DND-41 (cell line): Measurements from ENCODE around the gene OR5H6.

Experiments
- ATAC-seq: fragments of 200-7000 bp; cut with Tn5 transposase; 3 replicates; pipeline ENCODE4 v1.9.1; 2021; ENCODE audit warnings: low read depth; ENCODE audit not compliant: insufficient read depth
- DNase-seq: peaks from one replicate; pipeline ENCODE4 v3.0.0-alpha.2; 2020
- H2AFZ ChIP-seq: 2 replicates; pipeline ENCODE4 v1.6.0; 2012; ENCODE audit warnings: low read depth, low read length
- H3K27ac ChIP-seq: 2 replicates; pipeline ENCODE4 v1.5.1; 2012; ENCODE audit warnings: low read length, inconsistent platforms
- H3K27me3 ChIP-seq: fragments of 200-600 bp; sonication (generic); 2 replicates; pipeline ENCODE4 v1.6.0; 2012; ENCODE audit warnings: low read length, mild to moderate bottlenecking, inconsistent platforms; ENCODE audit not compliant: insufficient read depth, poor library complexity
- H3K36me3 ChIP-seq: 2 replicates; pipeline ENCODE4 v1.5.1; 2012; ENCODE audit warnings: low read length, inconsistent platforms; ENCODE audit not compliant: insufficient read depth
- H3K4me1 ChIP-seq: 2 replicates; pipeline ENCODE4 v1.5.1; 2012; ENCODE audit warnings: mild to moderate bottlenecking, low read length; ENCODE audit not compliant: insufficient read depth
- H3K4me2 ChIP-seq: 2 replicates; pipeline ENCODE4 v1.6.0; 2012; ENCODE audit warnings: mild to moderate bottlenecking, moderate library complexity, low read length, inconsistent platforms; ENCODE audit not compliant: insufficient read depth
- H3K4me3 ChIP-seq, 2 experiments: fragments of 200-600 bp in 1 of 2; shearing (Covaris generic) in 1 of 2; 2 replicates each; pipeline ENCODE4 v1.5.1; 2012 to 2016; ENCODE audit warnings: inconsistent platforms in 2 of 2, low read length in 2 of 2, mild to moderate bottlenecking in 2 of 2, low read depth in 1 of 2, moderate library complexity in 1 of 2
- H3K79me2 ChIP-seq: 2 replicates; pipeline ENCODE4 v1.6.0; 2012; ENCODE audit warnings: low read length, inconsistent platforms; ENCODE audit not compliant: insufficient read depth
- H3K9ac ChIP-seq: 2 replicates; pipeline ENCODE4 v1.6.0; 2012; ENCODE audit warnings: low read depth, mild to moderate bottlenecking, inconsistent platforms, low read length, moderate library complexity
- H3K9me3 ChIP-seq: 2 replicates; pipeline ENCODE4 v1.5.1; 2012; ENCODE audit warnings: low read length, moderate library complexity, mild to moderate bottlenecking, inconsistent platforms; ENCODE audit not compliant: insufficient read depth, severe bottlenecking
- H4K20me1 ChIP-seq: 2 replicates; pipeline ENCODE4 v1.6.0; 2012; ENCODE audit warnings: low read length; ENCODE audit not compliant: insufficient read depth
- EZH2 ChIP-seq: IDR thresholded peaks from 3 replicates; pipeline ENCODE4 v1.6.1; 2012; ENCODE audit warnings: borderline replicate concordance, low read depth, mild to moderate bottlenecking, moderate library complexity, low read length, inconsistent platforms; ENCODE audit not compliant: severe bottlenecking
- TF ChIP-seq, protein P1 (sequence below): IDR thresholded peaks from 2 replicates; pipeline ENCODE4 v1.5.1; 2012; ENCODE audit warnings: borderline replicate concordance, low read length, moderate library complexity, mild to moderate bottlenecking; ENCODE audit not compliant: poor library complexity, severe bottlenecking; ENCODE audit errors: extremely low read depth

The OR5H6 gene

DNA sequence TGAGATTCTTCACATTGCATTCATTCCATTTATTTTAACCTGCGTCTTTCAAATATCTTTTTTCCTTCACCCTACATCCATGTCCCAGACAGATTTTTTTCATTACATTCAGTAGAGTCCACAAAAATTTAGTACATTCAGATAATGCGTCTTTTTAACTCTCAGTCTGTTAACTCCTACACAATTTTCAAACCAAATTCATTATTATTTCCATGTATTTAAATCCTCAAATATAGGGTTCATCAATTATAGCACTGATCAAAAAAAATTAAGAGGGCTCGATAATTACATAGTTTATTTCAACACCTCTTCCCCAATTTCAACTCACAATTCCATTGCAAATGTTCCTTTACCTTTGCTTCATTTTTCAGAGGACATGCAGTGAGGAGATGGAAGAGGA is at the start of gene OR5H6:
Gene OR5H6, plus strand, starts transcription at position 301 of the 400 bp plus-strand sequence. Its CDS starts 89 bp downstream, at position 390.
- no peak within 1 kb of the TSS for H3K4me2 ChIP-seq
- TF ChIP-seq, protein P1, sequence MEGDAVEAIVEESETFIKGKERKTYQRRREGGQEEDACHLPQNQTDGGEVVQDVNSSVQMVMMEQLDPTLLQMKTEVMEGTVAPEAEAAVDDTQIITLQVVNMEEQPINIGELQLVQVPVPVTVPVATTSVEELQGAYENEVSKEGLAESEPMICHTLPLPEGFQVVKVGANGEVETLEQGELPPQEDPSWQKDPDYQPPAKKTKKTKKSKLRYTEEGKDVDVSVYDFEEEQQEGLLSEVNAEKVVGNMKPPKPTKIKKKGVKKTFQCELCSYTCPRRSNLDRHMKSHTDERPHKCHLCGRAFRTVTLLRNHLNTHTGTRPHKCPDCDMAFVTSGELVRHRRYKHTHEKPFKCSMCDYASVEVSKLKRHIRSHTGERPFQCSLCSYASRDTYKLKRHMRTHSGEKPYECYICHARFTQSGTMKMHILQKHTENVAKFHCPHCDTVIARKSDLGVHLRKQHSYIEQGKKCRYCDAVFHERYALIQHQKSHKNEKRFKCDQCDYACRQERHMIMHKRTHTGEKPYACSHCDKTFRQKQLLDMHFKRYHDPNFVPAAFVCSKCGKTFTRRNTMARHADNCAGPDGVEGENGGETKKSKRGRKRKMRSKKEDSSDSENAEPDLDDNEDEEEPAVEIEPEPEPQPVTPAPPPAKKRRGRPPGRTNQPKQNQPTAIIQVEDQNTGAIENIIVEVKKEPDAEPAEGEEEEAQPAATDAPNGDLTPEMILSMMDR: no peak
- no peak for TF ChIP-seq EZH2

DNA sequence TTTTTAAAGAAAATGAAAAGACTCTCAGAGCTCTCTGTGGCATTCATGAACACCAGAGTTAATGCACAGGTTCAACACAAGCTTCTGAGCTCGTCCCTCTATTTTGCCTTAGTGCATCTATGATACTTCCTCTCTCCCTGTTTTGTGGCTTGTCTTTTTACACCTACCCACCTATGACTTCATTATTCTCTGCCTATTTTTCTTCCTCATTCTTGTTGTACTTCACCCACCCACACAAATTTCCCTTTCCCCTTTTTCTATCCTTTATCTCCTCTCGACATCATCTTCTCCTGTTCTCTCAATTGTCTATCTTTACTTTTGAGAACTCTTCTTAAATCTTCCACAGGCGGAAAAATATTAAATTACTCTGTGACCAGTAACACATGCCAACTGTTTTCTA is 49.0 kb upstream of the OR5H6 start:
- Histone ChIP-seq H3K36me3 (no peaks in the 10 kb centered on the region), H3K79me2 (no peaks in the 10 kb centered on the region), H3K9me3 (no peaks in the 10 kb centered on the region), H3K27me3 (no peaks in the 10 kb centered on the region), H3K27ac (no peak overlapping the region), H4K20me1 (no peaks in the 10 kb centered on the region), H3K4me3 (no peak overlapping the region), H2AFZ (no peak overlapping the region), H3K4me2 (no peak overlapping the region), H3K4me1 (no peaks in the 10 kb centered on the region), H3K9ac (no peak overlapping the region)
- ATAC-seq: no peak
- DNase-seq: no peak
- TF ChIP-seq, protein P1: no peak
- no peak for TF ChIP-seq EZH2

More for the DNA sequence above, at the start of gene OR5H6:
- H3K9ac ChIP-seq: no peak within 1 kb of the TSS
- no peak within 1 kb of the TSS for H2AFZ ChIP-seq
- no peaks in the 10 kb centered on the region for H3K9me3 ChIP-seq
- DNase-seq (no peak), ATAC-seq (no peak)
- no peak within 1 kb of the TSS for H3K4me3 ChIP-seq
- no peak within 1 kb of the TSS for H3K27ac ChIP-seq
- no peaks in the 10 kb centered on the region for H3K4me1 ChIP-seq
- H3K79me2 ChIP-seq: no peaks in the 10 kb centered on the region
- no peaks in the 10 kb centered on the region for H3K36me3 ChIP-seq
- no peaks in the 10 kb centered on the region for H4K20me1 ChIP-seq
- H3K27me3 ChIP-seq: no peaks in the 10 kb centered on the region

DNA sequence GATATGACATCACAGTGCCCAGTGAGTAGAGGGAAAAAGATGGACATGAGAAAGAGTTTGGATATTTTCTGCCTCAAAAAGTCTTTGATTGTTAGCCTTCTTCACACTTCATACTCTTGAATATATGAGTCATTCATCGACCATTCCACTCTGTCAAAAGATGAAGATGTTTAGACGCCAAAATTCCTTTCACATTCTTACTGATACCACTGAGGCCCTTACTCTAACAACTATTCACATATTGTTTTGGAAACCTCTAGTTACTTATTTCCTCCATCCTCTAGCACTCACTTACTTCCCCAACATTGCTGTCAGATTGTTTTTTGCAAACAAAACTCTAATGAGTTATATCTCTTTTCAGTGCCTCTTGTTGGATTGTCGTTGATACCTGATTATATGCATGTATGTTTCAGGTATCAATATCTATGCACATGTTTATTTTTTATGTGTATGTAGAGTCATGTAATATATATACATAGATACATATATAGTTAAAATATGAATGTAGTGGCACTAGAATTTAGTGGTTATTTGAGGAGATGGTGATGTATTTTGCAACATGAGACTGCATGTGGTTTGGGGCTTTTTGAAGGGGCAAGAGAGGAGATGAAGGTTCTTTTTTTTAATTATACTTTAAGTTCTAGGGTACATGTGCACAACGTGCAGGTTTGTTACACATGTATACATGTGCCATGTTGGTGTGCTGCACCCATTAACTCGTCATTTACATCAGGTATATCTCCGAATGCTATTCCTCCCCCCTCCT is 40.0 kb upstream of the OR5H6 start:
- ATAC-seq: no peak
- H3K4me3 ChIP-seq: no peak overlapping the region
- no peak overlapping the region for H3K27ac ChIP-seq
- H3K27me3 ChIP-seq: no peaks in the 10 kb centered on the region
- no peaks in the 10 kb centered on the region for H3K4me1 ChIP-seq
- no peak overlapping the region for H3K9ac ChIP-seq
- no peaks in the 10 kb centered on the region for H4K20me1 ChIP-seq
- H3K4me2 ChIP-seq: no peak overlapping the region
- DNase-seq: no peak
- H3K79me2 ChIP-seq: no peaks in the 10 kb centered on the region
- H2AFZ ChIP-seq: no peak overlapping the region
- no peaks in the 10 kb centered on the region for H3K9me3 ChIP-seq
- no peaks in the 10 kb centered on the region for H3K36me3 ChIP-seq
- TF ChIP-seq, protein P1: no peak
- no peak for TF ChIP-seq EZH2
